Activated CD8-positive, alpha-beta memory T cell treated with anti-CD3 and anti-CD28 coated beads, Interleukin-2, amount 50 U/mL, for 48 hours (primary cell): ENCODE data around the gene CYP27B1.

ENCODE experiments used
- DNase-seq: peaks from one replicate; pipeline ENCODE4 v3.0.0-alpha.2; 2020

CYP27B1 gene

DNA sequence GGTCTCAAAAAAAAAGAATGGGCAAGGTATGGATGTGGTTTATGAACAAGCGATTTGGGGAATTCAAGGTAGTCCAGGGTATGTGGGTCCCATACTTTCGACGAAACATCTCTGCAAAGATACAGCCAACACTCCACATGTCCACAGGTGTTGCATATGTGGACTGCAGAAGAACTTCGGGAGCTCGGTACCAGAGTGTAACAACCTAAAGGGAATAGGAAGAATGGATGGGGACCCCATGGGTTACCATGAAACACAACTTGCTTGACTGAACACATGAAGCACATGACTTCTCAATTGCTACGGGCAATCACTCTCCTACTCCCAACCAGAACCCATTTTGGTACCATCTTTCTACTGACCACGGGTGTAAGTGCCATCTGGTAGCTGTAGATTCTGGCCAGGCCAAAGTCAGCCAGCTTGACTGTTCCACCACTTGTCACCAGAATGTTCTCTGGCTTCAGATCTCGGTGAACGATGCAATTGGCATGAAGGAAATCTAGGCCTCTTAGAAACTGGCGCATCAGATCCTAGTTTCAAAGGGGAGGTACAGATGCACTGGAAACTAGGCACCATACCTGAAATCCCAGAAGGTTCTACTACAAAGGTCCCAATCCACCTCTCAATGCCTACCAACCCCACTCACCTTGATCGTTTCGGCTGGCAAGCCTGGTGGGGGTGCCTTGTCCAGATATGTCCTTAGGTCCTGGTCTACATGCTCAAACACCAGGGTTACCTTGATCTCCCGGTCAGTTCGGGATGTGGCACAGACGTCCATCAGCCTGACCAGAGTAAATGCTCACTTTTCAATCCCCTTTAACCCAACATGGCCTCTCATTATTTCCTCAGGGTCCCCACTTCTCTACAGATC is 16.1 kb downstream of the CYP27B1 start:
- DNase-seq: no peak

GRCh38 chr12:57749061-57749460 is 17.8 kb downstream of the CYP27B1 start:
- DNase-seq: no peak

- no peak for DNase-seq
These were observed 20.9 kb downstream of the CYP27B1 start for GRCh38 chr12:57746025-57746424.

GRCh38 chr12:57745485-57745881 is 21.4 kb downstream of the CYP27B1 start:
- DNase-seq: no peak

GRCh38 chr12:57744777-57745484 is 21.9 kb downstream of the CYP27B1 start, which contains the start of gene TSPAN31:
Gene TSPAN31 (plus strand): TSS chr12:57745039. CDS start chr12:57745155, 116 bp downstream.
- DNase-seq: peak; percentile 94

- DNase-seq: peak; percentile 91
These were observed 22.6 kb downstream of the CYP27B1 start for GRCh38 chr12:57744194-57744776.

- no peak for DNase-seq
These were observed 23.1 kb downstream of the CYP27B1 start for GRCh38 chr12:57743769-57744168.

- peak; percentile 84 for DNase-seq
These were observed 24.8 kb downstream of the CYP27B1 start for GRCh38 chr12:57741844-57742738.

DNA sequence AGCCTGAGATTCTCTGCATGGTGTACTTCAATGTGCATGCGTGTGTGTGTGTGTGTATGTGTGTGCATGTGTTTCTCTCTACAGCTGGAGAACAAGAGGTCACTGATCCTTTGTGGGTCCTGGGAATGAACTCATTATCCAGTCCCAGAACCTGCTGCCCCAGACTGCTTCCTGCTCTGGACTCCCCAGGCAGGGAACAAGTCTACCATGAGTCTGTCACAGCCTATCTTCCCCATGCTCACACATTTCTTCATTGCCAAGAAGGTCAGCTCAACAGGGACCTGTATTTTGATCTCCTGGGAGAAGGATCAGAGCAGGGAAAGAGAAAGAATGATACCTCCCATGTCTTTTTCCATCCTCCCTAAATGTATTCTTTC is 25.5 kb downstream of the CYP27B1 start:
- DNase-seq: no peak

- DNase-seq: peak; percentile 81
These were observed 26.0 kb downstream of the CYP27B1 start for GRCh38 chr12:57740656-57741412.

DNA sequence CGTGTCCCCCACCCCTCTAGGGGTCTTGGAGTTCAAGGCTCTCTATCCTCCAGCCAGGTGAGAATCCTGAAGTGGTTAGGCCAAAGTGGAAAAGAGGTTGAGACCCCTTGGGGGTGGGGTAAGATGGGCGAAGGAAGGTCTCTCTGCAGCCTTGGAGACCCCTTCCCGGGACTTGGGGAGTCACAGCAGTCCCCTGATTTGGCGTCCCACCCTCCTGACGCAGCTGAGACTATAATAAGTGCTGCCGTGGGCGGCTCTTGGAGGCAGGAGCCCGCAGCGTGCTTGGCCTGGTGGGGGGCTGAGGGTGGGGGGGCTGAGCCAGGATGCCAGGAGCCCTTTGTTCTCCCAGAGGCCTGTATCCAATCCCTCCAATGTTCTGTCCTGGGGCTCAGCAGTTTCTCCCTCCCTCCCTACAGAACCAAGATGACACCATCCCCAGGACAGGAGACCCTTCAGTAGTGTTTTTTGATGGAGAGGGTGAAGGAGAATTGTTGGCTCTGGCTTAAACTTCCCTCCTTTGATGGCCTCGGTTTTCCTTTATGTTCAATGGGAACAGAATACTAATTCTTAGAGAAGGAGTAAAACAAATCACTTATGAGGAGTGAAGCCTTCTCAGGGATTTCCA is 26.9 kb downstream of the CYP27B1 start:
- DNase-seq: no peak

DNA sequence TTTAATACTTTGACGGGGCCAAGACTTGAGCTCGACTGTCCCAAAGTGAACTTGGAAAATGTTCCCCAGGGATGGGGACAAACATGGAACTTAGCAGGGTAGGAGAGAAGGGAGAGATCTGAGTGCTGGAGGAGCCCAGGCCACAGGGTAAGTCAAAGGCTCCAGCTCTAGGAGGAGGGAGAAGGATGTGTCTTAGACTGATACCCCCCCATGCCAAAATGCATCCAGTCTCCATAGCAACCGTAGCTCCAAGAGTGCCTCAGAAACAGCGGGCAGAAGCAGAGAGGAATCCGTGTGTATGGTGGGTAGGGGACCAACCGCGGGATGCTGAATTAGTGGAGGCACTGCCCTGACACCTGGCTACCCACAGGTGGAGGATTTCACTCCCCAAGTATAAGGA is 27.5 kb downstream of the CYP27B1 start:
- no peak for DNase-seq

DNA sequence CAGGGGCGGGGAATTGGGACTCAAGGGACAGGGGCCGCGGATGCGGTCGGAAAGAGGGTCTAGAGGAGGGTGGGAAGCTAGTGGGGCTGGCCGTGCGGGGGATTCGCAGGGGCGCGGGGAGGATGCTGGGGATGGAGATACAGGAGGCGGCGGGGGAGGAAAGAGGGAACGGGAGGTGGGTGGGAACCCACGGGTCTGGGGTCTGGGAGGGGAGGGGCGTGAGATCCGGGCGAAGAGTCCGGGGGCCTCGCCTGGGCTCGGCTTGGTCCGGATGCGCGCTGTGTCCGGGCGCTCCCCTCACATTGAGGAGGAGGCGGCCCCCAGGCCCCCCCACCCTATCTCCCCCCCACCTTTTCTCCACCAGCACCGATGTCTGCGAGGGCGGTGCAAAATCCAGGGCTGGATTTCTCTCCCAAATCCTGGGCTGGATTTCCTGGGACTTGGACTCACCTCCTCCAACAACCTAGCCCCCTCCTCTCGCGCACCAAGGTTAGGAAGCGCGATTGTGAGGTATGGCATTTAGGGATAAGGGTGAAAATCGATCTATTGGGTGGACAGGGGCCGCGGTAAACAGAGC is 28.1 kb downstream of the CYP27B1 start, which contains the start of gene AGAP2:
AGAP2 (minus strand) TSS at position 82 of the 577 bp plus-strand sequence. CDS start 496 bp downstream, outside the sequence.
- DNase-seq: no peak

GRCh38 chr12:57737467-57738460 is 29.1 kb downstream of the CYP27B1 start:
- DNase-seq: no peak

DNA sequence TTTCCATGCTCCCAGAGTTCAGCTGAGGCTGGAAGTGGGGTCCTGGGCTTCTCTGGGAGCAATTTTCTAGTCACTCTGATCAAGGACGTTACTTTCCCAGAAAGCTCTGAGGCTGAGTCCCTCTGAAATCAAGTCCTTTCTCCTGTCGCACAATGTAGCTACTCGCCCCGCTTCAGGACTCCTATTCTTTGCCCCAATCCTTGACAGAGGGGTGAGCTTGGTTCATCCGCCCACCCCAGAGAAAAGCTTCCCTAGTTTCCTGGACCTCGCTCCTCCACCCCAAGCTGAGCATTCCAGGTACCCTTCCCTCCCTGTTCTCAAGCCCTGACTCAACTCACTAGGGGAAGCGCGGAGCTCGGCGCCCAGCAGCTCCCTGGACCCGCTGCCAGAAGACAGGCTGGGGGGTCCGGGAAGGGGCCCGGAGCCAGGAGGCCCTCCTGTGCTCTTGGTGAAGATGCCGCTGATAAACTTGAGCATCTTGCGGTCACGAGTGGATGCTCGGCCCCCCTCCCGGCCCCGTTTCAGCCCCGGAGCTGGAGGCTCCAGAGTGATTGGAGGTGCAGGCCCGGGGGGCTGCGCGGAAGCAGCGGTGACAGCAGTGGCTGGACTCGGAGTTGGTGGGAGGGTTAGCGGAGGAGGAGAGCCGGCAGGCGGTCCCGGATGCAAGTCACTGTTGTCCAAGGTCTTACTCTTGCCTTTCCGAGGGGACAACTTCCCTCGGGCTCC is 30.0 kb downstream of the CYP27B1 start:
- DNase-seq: no peak

DNA sequence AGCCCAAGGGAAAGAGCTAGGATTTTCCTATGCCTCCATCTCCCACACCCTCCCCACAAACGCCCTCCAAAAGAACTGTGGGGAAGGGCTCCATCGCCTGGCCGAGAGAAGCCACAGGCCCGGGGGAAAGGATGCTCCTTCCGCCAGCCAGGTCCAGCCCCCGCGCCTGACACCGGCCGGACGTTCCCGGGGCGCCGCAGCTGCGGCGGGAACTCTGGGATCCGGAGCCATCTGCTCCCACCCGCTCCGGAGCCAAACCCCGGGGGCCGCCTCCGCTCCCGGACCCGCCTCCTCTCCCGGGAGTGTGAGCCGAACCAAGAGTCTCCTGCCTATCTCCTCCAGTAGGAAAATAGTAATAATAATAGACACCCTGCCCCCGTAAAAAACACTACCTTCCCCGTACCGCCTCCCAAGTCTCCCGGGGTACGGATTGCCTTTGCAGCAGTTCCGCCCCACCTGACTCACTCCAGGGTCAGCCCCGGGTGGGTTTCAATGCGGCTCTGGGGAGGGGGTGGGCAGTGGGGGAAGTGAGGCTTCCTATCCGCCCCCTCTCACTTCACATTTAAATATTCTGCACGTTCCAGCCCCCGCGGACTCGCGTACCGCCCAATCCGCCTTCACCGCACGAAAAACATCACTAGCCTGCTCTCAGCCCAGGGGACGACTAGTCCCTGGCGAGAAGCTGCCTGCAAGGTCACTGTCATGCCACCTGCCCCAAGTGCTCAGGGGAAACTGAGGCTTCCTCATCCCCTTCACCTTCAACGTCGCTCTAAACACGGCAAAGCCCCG is 30.7 kb downstream of the CYP27B1 start:
- no peak for DNase-seq

DNA sequence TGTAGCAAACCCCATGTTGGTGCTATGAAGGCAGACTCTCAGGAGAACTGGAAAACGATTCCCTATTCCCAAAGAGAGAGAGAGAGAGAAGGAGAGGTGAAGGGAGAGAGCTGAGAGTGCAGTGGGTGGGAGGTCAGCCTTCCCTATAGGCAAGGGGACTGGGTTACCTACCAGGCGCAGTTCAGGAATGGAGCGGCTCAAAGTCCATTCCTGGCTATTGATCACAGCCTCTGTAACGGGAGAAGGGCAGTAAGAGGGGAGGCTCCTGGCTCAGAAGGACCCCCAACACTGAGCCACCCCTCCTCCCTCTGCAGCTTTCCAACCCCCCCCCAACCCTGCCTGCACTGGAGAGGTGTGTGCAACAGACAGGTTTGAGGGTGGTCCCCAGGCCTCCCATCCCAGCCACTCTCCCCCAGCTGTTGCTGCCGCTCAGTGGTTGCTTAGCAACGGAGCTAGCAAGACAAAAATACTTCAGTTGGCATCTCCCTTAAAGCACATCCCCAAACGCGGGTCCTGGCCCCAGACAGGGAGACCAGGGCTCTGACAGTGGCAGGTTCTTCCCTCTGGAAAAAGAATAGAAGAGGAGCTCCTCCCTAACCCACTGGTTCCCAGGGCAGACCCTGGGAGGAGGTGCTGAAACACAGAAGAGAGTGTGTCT is 31.6 kb downstream of the CYP27B1 start:
- no peak for DNase-seq
